Neural progenitor cell (in vitro differentiated cells): ENCODE results near the gene SPRR1B. TPM values are rescaled to one million over a fixed set of nuclear protein-coding genes. Genes with fewer than 3 reads are reported as not detected.

Experiments
- DNase-seq: peaks from one replicate; pipeline ENCODE4 v3.0.0-alpha.2; 2016; ENCODE audit warnings: low spot score
- H2AFZ ChIP-seq: fragments of 200-600 bp; sonication (generic); replicated peaks from 2 replicates; pipeline ENCODE4 v1.6.1; 2016; ENCODE audit warnings: antibody characterized with exemption
- H3F3A ChIP-seq: fragments of 200-600 bp; sonication (generic); 2 replicates; pipeline ENCODE4 v1.6.1; 2016; ENCODE audit warnings: antibody characterized with exemption, low read depth
- H3K27ac ChIP-seq: fragments of 200-600 bp; sonication (generic); 2 replicates; pipeline ENCODE4 v1.5.1; 2016; ENCODE audit warnings: mild to moderate bottlenecking
- H3K27me3 ChIP-seq: fragments of 200-600 bp; sonication (generic); 2 replicates; pipeline ENCODE4 v1.6.1; 2016; ENCODE audit warnings: mild to moderate bottlenecking, moderate library complexity
- H3K36me3 ChIP-seq: fragments of 200-600 bp; sonication (generic); 2 replicates; pipeline ENCODE4 v1.5.1; 2016
- H3K4me1 ChIP-seq: fragments of 200-600 bp; sonication (generic); 2 replicates; pipeline ENCODE4 v1.6.1; 2016; ENCODE audit warnings: mixed run types
- H3K4me2 ChIP-seq: fragments of 200-600 bp; sonication (generic); 2 replicates; pipeline ENCODE4 v1.6.1; 2016
- H3K4me3 ChIP-seq: fragments of 200-600 bp; sonication (generic); 2 replicates; pipeline ENCODE4 v1.5.1; 2016
- H3K79me2 ChIP-seq: fragments of 200-600 bp; sonication (generic); 2 replicates; pipeline ENCODE4 v1.6.1; 2016; ENCODE audit warnings: low read depth
- H3K9ac ChIP-seq: fragments of 200-600 bp; sonication (generic); 2 replicates; pipeline ENCODE4 v1.6.1; 2016
- H3K9me3 ChIP-seq: fragments of 200-600 bp; sonication (generic); 2 replicates; pipeline ENCODE4 v1.5.1; 2016; ENCODE audit warnings: low read depth
- H4K20me1 ChIP-seq: fragments of 200-600 bp; sonication (generic); 2 replicates; pipeline ENCODE4 v1.6.1; 2016; ENCODE audit warnings: low read depth
- H3K27ac Mint-ChIP-seq: 3 replicates; pipeline ENCODE4 v1.8.0; 2021; ENCODE audit warnings: mixed read lengths
- H3K27me3 Mint-ChIP-seq: 2 replicates; pipeline ENCODE4 v1.8.0; 2022; ENCODE audit warnings: low read depth, mild to moderate bottlenecking, inconsistent platforms, moderate library complexity, mixed read lengths; ENCODE audit not compliant: insufficient read depth
- H3K36me3 Mint-ChIP-seq: 3 replicates; pipeline ENCODE4 v1.8.0; 2021; ENCODE audit warnings: mixed read lengths
- H3K4me1 Mint-ChIP-seq: 3 replicates; pipeline ENCODE4 v1.8.0; 2021; ENCODE audit warnings: mixed read lengths
- H3K4me3 Mint-ChIP-seq: 3 replicates; pipeline ENCODE4 v1.8.0; 2021; ENCODE audit warnings: mild to moderate bottlenecking, moderate library complexity, mixed read lengths
- H3K9me3 Mint-ChIP-seq: 3 replicates; pipeline ENCODE4 v1.8.0; 2020; ENCODE audit warnings: mixed read lengths
- CTCF ChIP-seq: fragments of 200-600 bp; sonication (generic); IDR thresholded peaks from 2 replicates; pipeline ENCODE4 v1.5.1; 2017; ENCODE audit warnings: antibody characterized with exemption, mild to moderate bottlenecking
- EZH2 ChIP-seq: fragments of 200-600 bp; sonication (generic); IDR thresholded peaks from 2 replicates; pipeline ENCODE4 v1.6.1; 2017; ENCODE audit warnings: antibody characterized with exemption, mild to moderate bottlenecking, moderate library complexity
- EZH2phosphoT487 ChIP-seq: fragments of 200-600 bp; sonication (generic); IDR thresholded peaks from 2 replicates; pipeline ENCODE4 v1.6.1; 2017; ENCODE audit warnings: antibody characterized with exemption
- small RNA-seq: library from RNA; depleted of rRNA; stranded (forward); fragments of <200 nt; gene quantifications from one replicate; pipeline ENCODE3, GENCODE V24; 2015
- total RNA-seq: library from RNA; depleted of rRNA; stranded (reverse); fragments of >200 nt; gene quantifications from 2 replicates; pipeline ENCODE4 v1.2.3, GENCODE V29; 2015; ENCODE audit warnings: low replicate concordance

The SPRR1B gene
- total RNA-seq, 1 donor from 2014 or later = not detected

GRCh38 chr1:153071511-153071910 is 40.5 kb downstream of the SPRR1B start, which contains the start of gene SPRR2B:
SPRR2B (minus strand) TSS chr1:153071611; CDS start chr1:153070839, 772 bp downstream.
- Histone ChIP-seq H3K27me3 (no peaks in the 10 kb centered on the region), H3K27ac (no peak within 1 kb of the TSS), H3F3A (no peaks in the 10 kb centered on the region), H3K9me3 (peaks cover 5% of the 10 kb centered on the region), H3K79me2 (no peaks in the 10 kb centered on the region), H3K9ac (no peak within 1 kb of the TSS), H3K4me2 (no peak within 1 kb of the TSS), H3K4me1 (no peaks in the 10 kb centered on the region), H3K36me3 (no peaks in the 10 kb centered on the region), H2AFZ (no peak within 1 kb of the TSS), H3K4me3 (no peak within 1 kb of the TSS), H4K20me1 (no peaks in the 10 kb centered on the region)
- no peaks in the 10 kb centered on the region for H3K27me3 Mint-ChIP-seq
- H3K9me3 Mint-ChIP-seq = no peaks in the 10 kb centered on the region
- no peaks in the 10 kb centered on the region for H3K36me3 Mint-ChIP-seq
- H3K27ac Mint-ChIP-seq = no peak within 1 kb of the TSS
- DNase-seq = no peak
- H3K4me3 Mint-ChIP-seq = no peak within 1 kb of the TSS
- TF ChIP-seq EZH2 (no peak), CTCF (no peak), EZH2phosphoT487 (no peak)
- H3K4me1 Mint-ChIP-seq = no peaks in the 10 kb centered on the region

GRCh38 chr1:153072806-153073726 is 42.1 kb downstream of the SPRR1B start:
- Histone ChIP-seq H4K20me1 (no peaks in the 10 kb centered on the region), H3K9ac (no peak overlapping the region), H3F3A (no peaks in the 10 kb centered on the region), H3K9me3 (peaks cover 11% of the 10 kb centered on the region), H3K79me2 (no peaks in the 10 kb centered on the region), H2AFZ (no peak overlapping the region), H3K4me2 (no peak overlapping the region), H3K4me3 (no peak overlapping the region), H3K27me3 (no peaks in the 10 kb centered on the region), H3K36me3 (no peaks in the 10 kb centered on the region), H3K4me1 (no peaks in the 10 kb centered on the region), H3K27ac (no peak overlapping the region)
- TF ChIP-seq EZH2phosphoT487 (no peak), CTCF (no peak), EZH2 (no peak)
- DNase-seq = no peak
- H3K4me3 Mint-ChIP-seq = no peak overlapping the region
- no peaks in the 10 kb centered on the region for H3K9me3 Mint-ChIP-seq
- H3K4me1 Mint-ChIP-seq = no peaks in the 10 kb centered on the region
- no peaks in the 10 kb centered on the region for H3K36me3 Mint-ChIP-seq
- no peak overlapping the region for H3K27ac Mint-ChIP-seq
- no peaks in the 10 kb centered on the region for H3K27me3 Mint-ChIP-seq

- no peaks in the 10 kb centered on the region for H3F3A ChIP-seq
- peaks cover 7% of the 10 kb centered on the region for H3K9me3 Mint-ChIP-seq
- peaks cover 3% of the 10 kb centered on the region for H3K27me3 Mint-ChIP-seq
- H3K4me1 Mint-ChIP-seq = no peaks in the 10 kb centered on the region
- H3K27ac ChIP-seq = no peak overlapping the region
- H3K4me3 Mint-ChIP-seq = no peak overlapping the region
- peaks cover 36% of the 10 kb centered on the region for H3K9me3 ChIP-seq
- H3K4me3 ChIP-seq = no peak overlapping the region
- H3K27ac Mint-ChIP-seq = no peak overlapping the region
- H3K4me2 ChIP-seq = no peak overlapping the region
- H3K27me3 ChIP-seq = no peaks in the 10 kb centered on the region
- no peak overlapping the region for H3K9ac ChIP-seq
- H3K36me3 ChIP-seq = no peaks in the 10 kb centered on the region
- H4K20me1 ChIP-seq = no peaks in the 10 kb centered on the region
- H3K36me3 Mint-ChIP-seq = no peaks in the 10 kb centered on the region
- no peak for DNase-seq
- H3K79me2 ChIP-seq = no peaks in the 10 kb centered on the region
- H3K4me1 ChIP-seq = no peaks in the 10 kb centered on the region
- TF ChIP-seq CTCF = no peak
- no peak for TF ChIP-seq EZH2
- TF ChIP-seq EZH2phosphoT487 = no peak
- no peak overlapping the region for H2AFZ ChIP-seq
These were observed 50.7 kb downstream of the SPRR1B start for GRCh38 chr1:153081736-153082135.

Small RNA genes within 50 kb of the gene (small RNA-seq; reads per million reads assigned to genes)
- gene AL356867.1 (not detected), gene RF00322 (not detected), gene SPRR1A (not detected)

Other genes with a start within 250 kb of the SPRR1B start
- gene LCE1E, start 244.9 kb upstream of the SPRR1B start, total RNA-seq = not detected in 2 replicates
- gene LCE1D, start 234.5 kb upstream of the SPRR1B start, total RNA-seq = not detected in 2 replicates
- not detected in 2 replicates for gene LCE1C, start 224.6 kb upstream of the SPRR1B start, total RNA-seq
- not detected in 2 replicates for gene LCE1B, start 219.2 kb upstream of the SPRR1B start, total RNA-seq
- gene LCE1A, start 203.7 kb upstream of the SPRR1B start, total RNA-seq = not detected in 2 replicates
- not detected in 2 replicates for gene LCE6A, start 188.3 kb upstream of the SPRR1B start, total RNA-seq
- not detected in 2 replicates for gene LCE7A, start 171.2 kb upstream of the SPRR1B start, total RNA-seq
- gene SMCP, start 152.9 kb upstream of the SPRR1B start, total RNA-seq = not detected in 2 replicates
- not detected in 2 replicates for gene IVL, start 122.7 kb upstream of the SPRR1B start, total RNA-seq
- gene SPRR5, start 84.0 kb upstream of the SPRR1B start, total RNA-seq = not detected in 2 replicates
- not detected in 2 replicates for gene SPRR4, start 60.6 kb upstream of the SPRR1B start, total RNA-seq
- gene SPRR1A, start 47.1 kb upstream of the SPRR1B start, total RNA-seq = not detected in 2 replicates
- not detected in 2 replicates for gene SPRR3, start 29.5 kb upstream of the SPRR1B start, total RNA-seq
- not detected in 2 replicates for gene SPRR2D, start 9.9 kb downstream of the SPRR1B start, total RNA-seq
- gene SPRR2A, start 26.3 kb downstream of the SPRR1B start, total RNA-seq = not detected in 2 replicates
- not detected in 2 replicates for gene SPRR2B, start 40.4 kb downstream of the SPRR1B start, total RNA-seq
- gene SPRR2E, start 63.3 kb downstream of the SPRR1B start, total RNA-seq = not detected in 2 replicates
- gene SPRR2F, start 82.3 kb downstream of the SPRR1B start, total RNA-seq = not detected in 2 replicates
- not detected in 2 replicates for gene SPRR2G, start 119.7 kb downstream of the SPRR1B start, total RNA-seq
- gene LELP1, start 172.2 kb downstream of the SPRR1B start, total RNA-seq = not detected in 2 replicates
- gene PRR9, start 186.4 kb downstream of the SPRR1B start, total RNA-seq = not detected in 2 replicates
- gene LORICRIN, start 228.5 kb downstream of the SPRR1B start, total RNA-seq = not detected in 2 replicates